HepG2 (cell line): Measurements from ENCODE around the gene PHF10. TPM values are rescaled to one million over a fixed set of nuclear protein-coding genes. Genes with fewer than 3 reads are reported as not detected.

Experiments used
- ARNT ChIP-seq: fragments of 450-650 bp; IDR thresholded peaks from 2 replicates; pipeline ENCODE4 v1.6.1; 2017
- ARNTL ChIP-seq: sonication (generic); formaldehyde crosslinking; IDR thresholded peaks from 2 replicates; pipeline ENCODE4 v1.4.0; 2020; ENCODE audit warnings: mild to moderate bottlenecking, missing genetic modification reagents
- CEBPG ChIP-seq: IDR thresholded peaks from 2 replicates; pipeline ENCODE4 v1.6.1; 2016
- KMT2B ChIP-seq: IDR thresholded peaks from 2 replicates; pipeline ENCODE4 v1.6.1; 2016; ENCODE audit warnings: missing genetic modification reagents, missing compliant biosample characterization
- MXD4 ChIP-seq: IDR thresholded peaks from 2 replicates; pipeline ENCODE4 v1.6.1; 2016; ENCODE audit warnings: mild to moderate bottlenecking, missing biosample characterization, missing genetic modification reagents
- PHB2 ChIP-seq: fragments of 450-650 bp; IDR thresholded peaks from 2 replicates; pipeline ENCODE4 v1.6.1; 2018; ENCODE audit not compliant: partially characterized antibody
- PLSCR1 ChIP-seq: sonication (generic); formaldehyde crosslinking; IDR thresholded peaks from 2 replicates; pipeline ENCODE4 v1.5.0; 2020; ENCODE audit warnings: missing genetic modification reagents, mild to moderate bottlenecking, borderline replicate concordance
- POGK ChIP-seq: sonication (generic); formaldehyde crosslinking; conservative IDR thresholded peaks from 2 replicates; pipeline ENCODE4 v1.8.0; 2022; ENCODE audit warnings: mild to moderate bottlenecking, moderate library complexity, missing genetic modification reagents
- RARG ChIP-seq: sonication (generic); formaldehyde crosslinking; IDR thresholded peaks from 2 replicates; pipeline ENCODE4 v1.4.0; 2020; ENCODE audit warnings: low read depth, mild to moderate bottlenecking, missing genetic modification reagents
- SP2 ChIP-seq: sonication (generic); formaldehyde crosslinking; IDR thresholded peaks from 2 replicates; pipeline ENCODE4 v1.5.1; 2020; ENCODE audit warnings: mild to moderate bottlenecking, missing genetic modification reagents
- TAF1 ChIP-seq: sonication (generic); formaldehyde crosslinking; IDR thresholded peaks from 2 replicates; pipeline ENCODE4 v1.4.0; 2020; ENCODE audit warnings: missing genetic modification reagents
- ZBTB42 ChIP-seq: sonication (generic); formaldehyde crosslinking; IDR thresholded peaks from 2 replicates; pipeline ENCODE4 v1.5.0; 2020; ENCODE audit warnings: mild to moderate bottlenecking, missing genetic modification reagents
- ZBTB46 ChIP-seq: sonication (generic); formaldehyde crosslinking; IDR thresholded peaks from 2 replicates; pipeline ENCODE4 v1.4.0; 2020; ENCODE audit warnings: mild to moderate bottlenecking, missing genetic modification reagents, borderline replicate concordance
- ZMAT3 ChIP-seq: sonication (generic); formaldehyde crosslinking; conservative IDR thresholded peaks from 2 replicates; pipeline ENCODE4 v1.7.0; 2021; ENCODE audit warnings: missing genetic modification reagents
- ZNF3 ChIP-seq: IDR thresholded peaks from 2 replicates; pipeline ENCODE4 v1.7.0; 2017; ENCODE audit warnings: inconsistent platforms
- ZNF326 ChIP-seq: sonication (generic); formaldehyde crosslinking; IDR thresholded peaks from 2 replicates; pipeline ENCODE4 v1.4.0; 2020; ENCODE audit warnings: missing genetic modification reagents, borderline replicate concordance
- ZNF451 ChIP-seq: sonication (generic); formaldehyde crosslinking; IDR thresholded peaks from 2 replicates; pipeline ENCODE4 v1.5.0; 2020; ENCODE audit warnings: mild to moderate bottlenecking, missing genetic modification reagents
- ZNF552 ChIP-seq: sonication (generic); formaldehyde crosslinking; IDR thresholded peaks from 2 replicates; pipeline ENCODE4 v1.9.0; 2022; ENCODE audit warnings: missing genetic modification reagents, mild to moderate bottlenecking, borderline replicate concordance
- ZNF614 ChIP-seq: IDR thresholded peaks from 2 replicates; pipeline ENCODE4 v1.6.1; 2018; ENCODE audit warnings: missing biosample characterization, missing genetic modification reagents, inconsistent platforms, borderline replicate concordance
- ZNF800 ChIP-seq: sonication (generic); formaldehyde crosslinking; IDR thresholded peaks from 2 replicates; pipeline ENCODE4 v1.4.0; 2020; ENCODE audit warnings: missing genetic modification reagents
- polyA plus RNA-seq, 8 experiments: library from polyadenylated mRNA; depleted of rRNA in 3 of 8; stranded (reverse) in 7 of 8; unstranded in 1 of 8; fragments of >200 nt; fragmentation: Illumina TruSeq in 4 of 8; extraction: Trizol in 4 of 8; gene quantifications; 2 replicates each; pipeline versions ENCODE4 v1.2.1 to v1.2.3, GENCODE V29; 2011 to 2016; ENCODE audit warnings: low read depth in 4 of 8, missing spikeins in 1 of 8, mixed read lengths in 1 of 8; ENCODE audit not compliant: insufficient read depth in 1 of 8
- total RNA-seq, 5 experiments: library from RNA; depleted of rRNA; stranded (reverse); fragments of >200 nt; fragmentation: Illumina TruSeq; extraction: Trizol; gene quantifications; 2 replicates each; pipeline ENCODE4 v1.2.3, GENCODE V29; 2016; ENCODE audit warnings: low read depth in 1 of 5
- TF ChIP-seq, protein P1 (sequence below): sonication (generic); formaldehyde crosslinking; IDR thresholded peaks from 2 replicates; pipeline ENCODE4 v1.4.0; 2020; ENCODE audit warnings: missing genetic modification reagents
- TF ChIP-seq, protein P2 (sequence below): sonication (generic); formaldehyde crosslinking; IDR thresholded peaks from 2 replicates; pipeline ENCODE4 v1.4.0; 2020; ENCODE audit warnings: missing genetic modification reagents

The PHF10 gene
- total and polyA plus RNA-seq, 2 of the 13 experiments (the other 11 are each of a cell fraction or from before 2014, with no cell fraction given), result 42.1 to 84.1 TPM

GRCh38 chr6:169723200-169723909 is 945 bp downstream of the PHF10 start (continued):
- no peak for TF ChIP-seq ZNF614 (CRISPR knock-in tag)
- TF ChIP-seq, protein P1, sequence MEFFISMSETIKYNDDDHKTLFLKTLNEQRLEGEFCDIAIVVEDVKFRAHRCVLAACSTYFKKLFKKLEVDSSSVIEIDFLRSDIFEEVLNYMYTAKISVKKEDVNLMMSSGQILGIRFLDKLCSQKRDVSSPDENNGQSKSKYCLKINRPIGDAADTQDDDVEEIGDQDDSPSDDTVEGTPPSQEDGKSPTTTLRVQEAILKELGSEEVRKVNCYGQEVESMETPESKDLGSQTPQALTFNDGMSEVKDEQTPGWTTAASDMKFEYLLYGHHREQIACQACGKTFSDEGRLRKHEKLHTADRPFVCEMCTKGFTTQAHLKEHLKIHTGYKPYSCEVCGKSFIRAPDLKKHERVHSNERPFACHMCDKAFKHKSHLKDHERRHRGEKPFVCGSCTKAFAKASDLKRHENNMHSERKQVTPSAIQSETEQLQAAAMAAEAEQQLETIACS (CRISPR knock-in tag), result peak; percentile 29
- TF ChIP-seq MXD4 (CRISPR knock-in tag), result no peak
- no peak for TF ChIP-seq ZBTB46
- peak; percentile 92 for TF ChIP-seq ZNF800
- TF ChIP-seq CEBPG, result no peak
- no peak for TF ChIP-seq ARNTL (CRISPR knock-in tag)
- TF ChIP-seq ZBTB42 (CRISPR knock-in tag), result no peak
- no peak for TF ChIP-seq POGK
- TF ChIP-seq TAF1, result 0 out of 2 replicates have a peak, but pooled peaks have one; percentile 47
- TF ChIP-seq ZNF552 (CRISPR knock-in tag), result no peak
- no peak for TF ChIP-seq ZNF3 (CRISPR knock-in tag)
- TF ChIP-seq ZMAT3, result no peak
- no peak for TF ChIP-seq KMT2B (CRISPR knock-in tag)
- TF ChIP-seq ARNT, result no peak
- TF ChIP-seq SP2 (CRISPR knock-in tag), result no peak
- TF ChIP-seq ZNF326, result no peak
- no peak for TF ChIP-seq PLSCR1 (CRISPR knock-in tag)
- no peak for TF ChIP-seq PHB2
- peak; percentile 56; the same call in 1 of the 2 replicates for TF ChIP-seq ZNF451 (CRISPR knock-in tag)
- TF ChIP-seq, protein P2, sequence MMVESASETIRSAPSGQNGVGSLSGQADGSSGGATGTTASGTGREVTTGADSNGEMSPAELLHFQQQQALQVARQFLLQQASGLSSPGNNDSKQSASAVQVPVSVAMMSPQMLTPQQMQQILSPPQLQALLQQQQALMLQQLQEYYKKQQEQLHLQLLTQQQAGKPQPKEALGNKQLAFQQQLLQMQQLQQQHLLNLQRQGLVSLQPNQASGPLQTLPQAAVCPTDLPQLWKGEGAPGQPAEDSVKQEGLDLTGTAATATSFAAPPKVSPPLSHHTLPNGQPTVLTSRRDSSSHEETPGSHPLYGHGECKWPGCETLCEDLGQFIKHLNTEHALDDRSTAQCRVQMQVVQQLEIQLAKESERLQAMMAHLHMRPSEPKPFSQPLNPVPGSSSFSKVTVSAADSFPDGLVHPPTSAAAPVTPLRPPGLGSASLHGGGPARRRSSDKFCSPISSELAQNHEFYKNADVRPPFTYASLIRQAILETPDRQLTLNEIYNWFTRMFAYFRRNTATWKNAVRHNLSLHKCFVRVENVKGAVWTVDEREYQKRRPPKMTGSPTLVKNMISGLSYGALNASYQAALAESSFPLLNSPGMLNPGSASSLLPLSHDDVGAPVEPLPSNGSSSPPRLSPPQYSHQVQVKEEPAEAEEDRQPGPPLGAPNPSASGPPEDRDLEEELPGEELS, result no peak
- no peak for TF ChIP-seq RARG (CRISPR knock-in tag)
